Activated CD8-positive, alpha-beta memory T cell treated with anti-CD3 and anti-CD28 coated beads, Interleukin-2, amount 50 U/mL, for 24 hours (primary cell): ENCODE results near the gene KAZN.

Experiments used
- DNase-seq: peaks from one replicate; pipeline ENCODE4 v3.0.0-alpha.2; 2020; ENCODE audit errors: extremely low read depth

Gene KAZN

GRCh38 chr1:15057834-15058233 lies 459.3 kb downstream of the KAZN start:
- no peak for DNase-seq

DNA sequence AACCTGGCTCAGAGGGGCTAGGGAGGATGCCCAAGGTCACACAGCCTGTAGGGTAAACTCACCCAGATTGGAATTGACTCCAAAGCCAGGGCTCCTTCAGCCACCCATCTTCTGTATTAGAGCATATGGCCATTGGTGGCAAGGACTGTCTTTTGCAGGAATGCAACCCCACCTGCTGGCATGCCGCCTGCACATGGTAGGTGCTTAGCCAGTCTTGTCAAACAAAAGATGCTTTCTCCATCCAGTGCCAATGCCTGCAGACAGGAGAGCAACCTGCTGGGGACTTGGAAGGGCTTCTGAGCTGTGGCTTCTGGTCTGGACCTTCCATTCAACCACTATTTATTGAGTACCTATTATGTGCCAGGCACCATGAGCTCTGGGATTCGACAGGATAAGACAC lies 459.8 kb downstream of the KAZN start:
- DNase-seq, result no peak

DNA sequence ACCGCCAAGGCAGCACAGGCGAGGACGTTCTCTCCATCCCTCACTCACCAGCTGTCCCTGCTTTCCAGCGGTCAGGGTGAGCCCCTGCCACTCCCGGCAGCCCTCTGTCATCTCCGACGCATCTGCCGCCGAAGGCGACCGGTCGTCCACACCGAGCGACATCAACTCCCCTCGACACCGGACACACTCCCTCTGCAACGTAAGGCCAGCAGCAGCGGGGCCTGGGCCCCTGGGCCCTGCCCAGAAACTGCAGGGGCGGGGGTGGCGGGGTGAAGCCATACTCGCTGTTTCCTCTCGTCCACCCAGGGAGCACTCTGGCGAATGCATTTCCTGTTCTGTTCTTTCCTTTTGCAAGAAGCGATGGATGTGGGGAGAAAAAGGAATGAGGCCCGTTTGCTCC lies 461.6 kb downstream of the KAZN start:
- DNase-seq, result no peak

- DNase-seq, result no peak
Measured at GRCh38 chr1:15062479-15063099, 464.1 kb downstream of the KAZN start.

GRCh38 chr1:15063346-15063745 lies 464.9 kb downstream of the KAZN start:
- DNase-seq, result no peak

GRCh38 chr1:15063783-15064182 lies 465.3 kb downstream of the KAZN start:
- no peak for DNase-seq

DNA sequence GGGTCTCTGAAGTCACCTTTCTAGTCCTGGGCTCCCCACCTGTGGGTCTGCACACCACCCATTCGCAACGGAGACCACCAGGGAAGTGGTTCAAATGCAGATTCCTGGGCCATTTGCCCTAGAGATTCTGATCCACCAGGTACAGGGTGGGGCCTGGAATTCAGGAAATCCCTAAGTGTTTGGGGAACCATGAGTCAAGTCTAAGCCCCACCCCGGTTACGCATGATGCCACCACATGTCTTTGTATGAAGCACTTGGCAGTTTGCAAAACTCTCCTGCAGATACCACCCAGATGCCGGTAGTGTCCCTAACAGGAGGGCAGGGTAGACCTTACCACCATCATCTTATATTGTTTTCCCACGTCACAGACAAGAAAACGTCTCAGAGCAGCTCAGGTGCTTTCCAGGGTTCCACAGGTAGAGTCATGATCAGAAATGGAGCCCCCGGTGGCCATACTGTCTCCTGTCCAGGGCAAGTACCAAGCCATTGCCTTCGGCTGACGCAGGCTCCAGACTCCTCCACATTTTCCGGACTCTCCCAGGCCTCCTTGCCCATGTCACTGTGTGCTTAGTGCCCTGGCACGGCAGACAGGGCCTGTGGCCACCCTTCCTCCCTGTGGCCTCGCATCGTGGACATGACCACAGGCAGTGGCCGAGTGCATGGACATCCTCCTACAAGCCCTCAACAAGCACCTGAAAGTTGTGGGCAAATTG lies 465.9 kb downstream of the KAZN start:
- DNase-seq, result no peak

DNA sequence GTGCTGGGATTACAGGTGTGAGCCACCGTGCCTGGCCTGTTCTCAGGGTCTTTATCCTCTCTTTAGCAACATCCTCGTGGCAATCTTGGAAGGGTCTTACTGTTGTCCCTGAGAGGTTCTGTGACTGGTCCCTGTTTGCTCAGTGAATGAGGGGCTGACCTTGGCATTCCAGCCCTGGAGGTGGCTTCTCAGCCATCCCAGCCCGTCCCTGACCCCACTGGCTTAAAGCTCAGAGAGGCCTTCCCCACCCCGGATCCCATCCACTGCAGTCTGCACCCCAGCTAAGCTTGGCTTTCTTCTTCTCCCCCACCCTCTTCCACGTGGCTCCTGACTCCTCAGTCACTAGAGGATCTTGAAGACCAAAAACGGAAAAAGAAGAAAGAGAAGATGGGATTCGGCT lies 466.8 kb downstream of the KAZN start:
- DNase-seq, result no peak

GRCh38 chr1:15065736-15066135 lies 467.3 kb downstream of the KAZN start:
- DNase-seq, result no peak

DNA sequence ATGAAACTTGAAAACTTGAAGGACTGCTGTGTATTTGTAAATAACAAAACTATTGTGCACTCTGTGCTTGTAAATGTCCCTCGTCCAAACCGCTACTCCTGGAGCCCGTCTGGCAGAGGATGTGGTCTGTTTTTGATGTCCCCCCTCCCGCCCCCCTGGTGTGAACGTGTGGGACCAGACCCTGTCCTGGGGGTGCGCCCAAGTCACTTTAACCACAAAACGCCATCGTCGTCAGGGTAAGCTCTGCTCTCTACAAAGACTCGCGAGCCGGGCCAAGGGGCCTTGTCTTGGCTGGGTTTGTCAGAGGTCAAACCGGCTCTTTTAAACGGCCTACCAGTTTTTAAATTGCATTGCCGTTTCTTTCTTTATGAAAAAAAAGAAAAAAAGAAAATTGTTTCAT lies 467.7 kb downstream of the KAZN start:
- no peak for DNase-seq

DNA sequence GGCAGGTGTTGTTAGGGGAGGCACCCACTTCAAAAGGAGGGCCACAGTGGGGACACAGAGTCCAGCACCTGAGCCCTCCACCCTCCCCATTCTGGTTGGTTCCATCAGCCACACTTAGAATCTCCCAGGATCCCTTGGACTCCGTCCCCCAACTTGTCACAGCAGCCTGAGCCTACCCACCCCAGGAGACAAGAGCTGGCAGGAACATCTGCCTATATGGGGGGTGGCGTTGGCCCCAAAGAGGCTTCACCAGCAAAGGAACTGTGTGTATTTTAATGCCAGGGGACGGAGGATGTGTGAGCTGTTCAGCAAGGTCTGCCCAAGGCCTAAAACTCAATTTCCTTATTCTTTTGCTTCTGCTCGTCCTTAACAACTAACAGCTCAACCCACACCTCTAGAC lies 468.7 kb downstream of the KAZN start:
- no peak for DNase-seq

DNA sequence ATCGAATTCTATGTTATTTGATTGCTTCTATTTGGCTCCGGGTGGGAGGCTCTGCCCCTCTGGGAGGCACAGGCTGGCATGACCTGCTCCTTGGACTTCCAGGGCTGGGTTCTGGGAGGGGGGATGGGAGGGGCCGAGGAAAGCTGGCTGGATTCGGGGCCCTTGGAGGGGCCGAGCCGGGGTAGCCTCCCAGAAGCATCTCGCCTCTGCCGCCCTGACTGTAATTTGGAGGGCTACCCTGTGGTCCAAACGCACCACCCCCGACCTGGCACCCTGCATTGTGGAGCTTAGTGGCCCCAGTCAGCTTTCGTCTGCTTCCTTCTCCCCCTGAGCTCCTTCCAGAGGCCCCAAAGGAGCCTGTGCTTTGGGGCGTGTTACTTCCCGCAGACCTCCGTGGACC lies 469.7 kb downstream of the KAZN start:
- DNase-seq, result no peak

- DNase-seq, result no peak
Measured at GRCh38 chr1:15068997-15069396, 470.5 kb downstream of the KAZN start.

DNA sequence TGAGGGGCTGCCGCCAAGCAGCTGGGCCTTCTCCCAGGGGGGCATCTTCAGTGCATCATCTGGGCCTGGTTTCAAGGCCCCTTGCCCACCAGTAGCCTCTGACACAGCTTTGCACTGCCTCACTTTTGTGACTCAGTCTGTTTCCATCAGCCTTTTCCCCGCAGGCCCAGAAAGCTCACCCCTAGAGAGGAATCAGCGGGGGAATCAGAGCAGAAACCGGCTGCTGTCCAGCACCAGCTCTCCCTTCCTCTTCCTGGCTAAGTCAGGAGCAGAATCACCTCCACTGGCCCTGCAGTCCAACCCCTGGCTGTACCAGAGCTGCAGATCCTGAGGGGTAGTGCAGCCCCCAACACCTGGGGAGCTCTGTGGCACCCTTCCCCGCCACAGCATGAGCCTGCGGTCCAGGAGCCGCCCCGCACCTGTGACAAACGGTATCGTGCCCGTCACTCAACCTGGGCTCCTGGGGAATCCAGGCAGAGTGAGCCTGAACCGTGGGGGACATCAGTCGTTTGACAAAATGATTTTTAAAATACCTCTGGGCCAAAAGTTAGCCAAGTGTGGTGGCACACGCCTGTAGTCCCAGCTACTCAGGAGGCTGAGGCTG lies 471.8 kb downstream of the KAZN start:
- DNase-seq, result no peak

- DNase-seq, result no peak
Measured at GRCh38 chr1:15071936-15072335, 473.5 kb downstream of the KAZN start.

DNA sequence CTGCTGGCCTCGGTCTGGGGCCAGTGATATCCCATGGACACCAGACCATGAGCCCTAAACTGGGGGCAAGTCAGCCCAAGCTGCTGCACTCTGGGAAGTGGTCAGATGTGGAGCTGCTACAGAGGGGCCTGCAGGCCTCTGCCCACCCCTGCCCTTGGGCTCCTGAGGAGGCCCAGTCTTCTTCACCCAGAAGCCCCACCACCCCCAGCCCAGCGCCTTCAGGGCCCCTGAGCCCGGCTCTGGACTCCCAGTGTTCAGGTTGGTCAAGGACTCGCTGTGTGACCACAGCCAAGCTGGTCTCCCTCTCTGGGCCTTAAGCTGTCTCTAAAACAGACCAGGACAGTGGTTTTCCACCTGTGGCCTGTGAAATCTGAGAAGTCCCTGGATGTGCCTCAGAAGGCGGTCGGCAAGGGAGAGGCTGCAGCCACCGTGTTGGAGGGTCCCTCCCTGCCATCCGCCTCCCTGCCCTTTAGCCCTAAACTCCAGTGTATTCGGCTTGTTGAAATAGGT lies 475.4 kb downstream of the KAZN start:
- DNase-seq, result no peak

DNA sequence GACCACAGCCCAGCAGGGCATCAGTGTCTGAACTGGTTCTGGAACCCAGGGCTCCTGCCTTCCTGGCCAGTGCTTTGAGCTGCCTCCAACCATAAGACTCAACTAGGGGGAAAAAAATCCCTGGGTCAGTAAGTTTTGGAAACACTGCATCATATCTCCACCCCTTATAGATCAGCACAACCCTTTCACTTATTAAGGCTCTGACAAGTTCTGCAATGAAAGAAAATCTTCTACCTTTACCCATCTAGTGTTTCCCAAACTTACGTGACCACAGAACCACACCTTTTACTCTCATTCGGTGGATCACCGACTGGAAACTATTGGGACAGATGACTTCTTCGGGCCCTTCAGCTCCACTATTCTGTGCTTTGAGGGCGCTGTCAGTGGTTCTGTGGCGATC lies 476.7 kb downstream of the KAZN start:
- no peak for DNase-seq

- DNase-seq, result no peak
Measured at GRCh38 chr1:15075817-15076216, 477.3 kb downstream of the KAZN start.

- DNase-seq, result no peak
Measured at GRCh38 chr1:15076807-15077206, 478.3 kb downstream of the KAZN start.

DNA sequence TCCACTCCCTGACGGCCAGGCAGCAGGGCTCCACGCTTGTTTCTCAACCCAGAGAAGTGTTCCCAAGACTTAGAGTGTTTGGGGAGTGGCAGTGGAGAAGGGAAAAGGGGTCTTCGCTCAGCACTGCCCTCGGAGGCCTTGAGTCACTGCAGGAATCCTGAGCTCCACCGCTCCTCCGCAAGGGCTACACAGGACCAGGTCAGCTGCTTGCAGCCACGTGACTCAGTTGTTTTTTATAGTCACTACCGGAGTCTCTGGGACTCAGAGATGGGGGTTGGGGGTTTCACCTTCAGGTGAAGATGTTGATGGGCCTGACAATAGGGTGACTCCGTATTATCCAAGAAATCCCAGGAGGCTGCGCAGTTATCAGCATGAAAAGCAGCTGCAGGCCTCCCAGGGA lies 478.9 kb downstream of the KAZN start:
- no peak for DNase-seq

DNA sequence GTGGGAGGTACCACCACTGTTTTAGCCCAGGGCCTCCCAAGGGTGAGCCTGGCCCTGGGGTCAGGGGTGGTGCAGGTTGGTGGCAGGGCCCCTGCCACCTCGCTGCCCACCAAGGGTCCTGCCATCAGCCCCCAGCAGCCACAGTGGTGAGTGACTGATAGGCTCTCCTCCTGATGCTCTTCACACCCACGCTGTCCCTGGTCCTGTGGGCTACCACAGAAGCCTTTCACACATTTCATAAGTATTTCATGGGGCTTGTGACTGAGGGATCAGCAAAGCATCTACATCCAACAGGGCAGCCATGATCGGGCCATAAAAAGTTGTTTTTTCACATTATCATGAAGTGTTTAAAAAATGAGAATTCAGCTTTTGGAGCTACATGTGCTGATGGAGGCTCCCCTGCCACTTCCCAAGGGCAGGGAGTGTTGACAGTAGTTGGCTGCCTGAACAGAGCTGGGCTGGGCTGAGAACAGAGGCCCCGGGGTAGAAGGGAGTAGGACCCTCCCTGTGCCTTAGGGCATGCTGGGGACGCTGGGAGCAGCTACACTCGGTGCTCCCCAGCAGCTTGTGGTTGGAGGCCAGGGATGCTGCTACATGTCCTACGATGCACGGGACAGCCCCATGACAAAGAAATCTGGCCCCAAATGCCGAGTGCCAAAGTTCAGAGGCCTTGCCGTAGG lies 482.0 kb downstream of the KAZN start:
- no peak for DNase-seq

DNA sequence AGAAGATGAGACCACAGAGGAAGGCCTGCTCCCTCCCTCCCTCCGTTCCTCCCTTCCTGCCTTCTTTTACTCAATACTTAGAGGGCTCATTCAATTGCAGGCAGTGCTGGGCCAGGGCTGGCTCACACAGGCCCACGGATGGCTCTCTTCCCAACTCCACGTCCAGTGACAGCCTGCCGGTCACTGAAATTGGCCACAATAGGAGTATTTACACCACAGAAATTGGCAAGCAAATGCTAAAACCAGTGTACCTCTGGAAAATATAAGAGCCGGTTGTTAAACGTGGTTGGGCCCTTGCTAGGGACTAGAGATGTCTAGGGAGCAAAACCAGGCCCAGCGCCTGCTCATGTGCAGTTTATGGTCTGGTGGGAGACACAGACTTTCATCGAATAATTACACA lies 482.6 kb downstream of the KAZN start:
- no peak for DNase-seq

DNA sequence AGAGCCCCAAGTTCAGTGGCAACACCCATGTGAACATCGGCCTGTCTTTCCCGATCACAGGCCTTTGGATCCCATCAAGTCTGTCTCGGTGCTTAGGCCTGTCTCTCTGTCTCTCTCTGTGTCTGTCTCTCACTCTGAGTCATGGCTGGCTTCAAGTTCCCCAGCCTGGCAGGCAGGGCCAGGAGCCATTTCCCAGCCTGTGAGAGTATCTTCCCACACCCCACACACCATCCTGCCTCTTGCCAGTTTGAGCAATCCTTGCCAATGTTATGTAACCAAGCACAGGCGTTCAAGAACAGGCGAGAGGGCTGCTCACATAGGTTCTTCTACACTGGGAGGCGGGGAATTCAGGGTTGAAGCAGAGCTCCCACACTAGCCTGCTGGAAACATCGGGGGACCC lies 485.1 kb downstream of the KAZN start:
- no peak for DNase-seq
